H9 (cell line): ENCODE data around the gene APCDD1L. TPM values are rescaled to one million over a fixed set of nuclear protein-coding genes. Genes with fewer than 3 reads are reported as not detected.

ENCODE experiments used
- DNase-seq: peaks from one replicate; pipeline ENCODE4 v3.0.0-alpha.2; 2017
- H2AFZ ChIP-seq: one replicate; pipeline ENCODE4 v1.6.1; 2013; ENCODE audit warnings: mild to moderate bottlenecking, low read length, control low read depth, moderate library complexity
- H2AK5ac ChIP-seq: 2 replicates; pipeline ENCODE4 v1.6.1; 2013; ENCODE audit warnings: low read length, control low read depth, mixed read lengths; ENCODE audit not compliant: insufficient read length
- H2BK120ac ChIP-seq: one replicate; pipeline ENCODE4 v1.6.1; 2013; ENCODE audit warnings: low read depth, mild to moderate bottlenecking, low read length, control low read depth, inconsistent platforms; ENCODE audit not compliant: poor library complexity, severe bottlenecking
- H2BK12ac ChIP-seq: 2 replicates; pipeline ENCODE4 v1.6.1; 2013; ENCODE audit warnings: low read length, control low read depth, mixed read lengths, low read depth; ENCODE audit not compliant: insufficient read length
- H2BK15ac ChIP-seq: 2 replicates; pipeline ENCODE4 v1.6.1; 2013; ENCODE audit warnings: low read depth, low read length, control low read depth
- H2BK20ac ChIP-seq: one replicate; pipeline ENCODE4 v1.6.1; 2013; ENCODE audit warnings: low read depth, mild to moderate bottlenecking, low read length, control low read depth, inconsistent platforms; ENCODE audit not compliant: poor library complexity, severe bottlenecking
- H2BK5ac ChIP-seq: 2 replicates; pipeline ENCODE4 v1.6.1; 2013; ENCODE audit warnings: low read length, control low read depth, mixed read lengths; ENCODE audit not compliant: insufficient read length
- H3K14ac ChIP-seq: 2 replicates; pipeline ENCODE4 v1.6.1; 2013; ENCODE audit warnings: low read length, control low read depth; ENCODE audit not compliant: insufficient read depth
- H3K18ac ChIP-seq: 2 replicates; pipeline ENCODE4 v1.6.1; 2013; ENCODE audit warnings: low read depth, mild to moderate bottlenecking, mixed read lengths, low read length, control low read depth; ENCODE audit not compliant: insufficient read length
- H3K23ac ChIP-seq: 2 replicates; pipeline ENCODE4 v1.6.1; 2013; ENCODE audit warnings: low read length, control low read depth, mixed read lengths, low read depth; ENCODE audit not compliant: insufficient read length
- H3K23me2 ChIP-seq: 2 replicates; pipeline ENCODE4 v1.6.1; 2013; ENCODE audit warnings: low read depth, mild to moderate bottlenecking, mixed read lengths, low read length, control low read depth; ENCODE audit not compliant: insufficient read length, poor library complexity, severe bottlenecking
- H3K27ac ChIP-seq: 2 replicates; pipeline ENCODE4 v1.5.1; 2013; ENCODE audit warnings: low read length, control low read depth, mixed read lengths, low read depth; ENCODE audit not compliant: insufficient read length
- H3K27me3 ChIP-seq: 2 replicates; pipeline ENCODE4 v1.6.1; 2013; ENCODE audit warnings: low read length, control low read depth, inconsistent platforms; ENCODE audit not compliant: insufficient read depth
- H3K4ac ChIP-seq: 2 replicates; pipeline ENCODE4 v1.6.1; 2013; ENCODE audit warnings: low read depth, mild to moderate bottlenecking, control low read depth, inconsistent platforms, low read length, moderate library complexity
- H3K4me1 ChIP-seq: 2 replicates; pipeline ENCODE4 v1.6.1; 2013; ENCODE audit warnings: low read length, control low read depth, inconsistent platforms; ENCODE audit not compliant: insufficient read depth
- H3K4me2 ChIP-seq: 2 replicates; pipeline ENCODE4 v1.6.1; 2013; ENCODE audit warnings: low read length, control low read depth, mixed read lengths; ENCODE audit not compliant: insufficient read length, insufficient read depth
- H3K56ac ChIP-seq: 2 replicates; pipeline ENCODE4 v1.6.1; 2013; ENCODE audit warnings: low read depth, mild to moderate bottlenecking, mixed read lengths, low read length, control low read depth; ENCODE audit not compliant: insufficient read length
- H3K79me1 ChIP-seq: 2 replicates; pipeline ENCODE4 v1.6.1; 2013; ENCODE audit warnings: low read depth, mild to moderate bottlenecking, moderate library complexity, low read length, control low read depth, inconsistent platforms; ENCODE audit not compliant: insufficient read depth, poor library complexity, severe bottlenecking
- H3K79me2 ChIP-seq: 2 replicates; pipeline ENCODE4 v1.6.1; 2013; ENCODE audit warnings: low read length, control low read depth, inconsistent platforms; ENCODE audit not compliant: insufficient read depth
- H3K9ac ChIP-seq: 2 replicates; pipeline ENCODE4 v1.6.1; 2013; ENCODE audit warnings: low read length, control low read depth, mixed read lengths; ENCODE audit not compliant: insufficient read length; ENCODE audit errors: extremely low read depth
- H3K9me3 ChIP-seq: one replicate; pipeline ENCODE4 v1.6.1; 2013; ENCODE audit warnings: low read depth, low read length, inconsistent platforms; ENCODE audit not compliant: control insufficient read depth
- H3T11ph ChIP-seq: one replicate; pipeline ENCODE4 v1.6.1; 2013; ENCODE audit warnings: mild to moderate bottlenecking, low read length, control low read depth, inconsistent platforms
- H4K20me1 ChIP-seq: one replicate; pipeline ENCODE4 v1.6.1; 2013; ENCODE audit not compliant: control insufficient read depth, insufficient read length, insufficient read depth
- H4K5ac ChIP-seq: 2 replicates; pipeline ENCODE4 v1.6.1; 2013; ENCODE audit warnings: low read depth, mild to moderate bottlenecking, mixed read lengths, low read length, control low read depth; ENCODE audit not compliant: insufficient read length
- H4K8ac ChIP-seq: replicated peaks from 2 replicates; pipeline ENCODE4 v1.6.1; 2013; ENCODE audit warnings: low read length, control low read depth, mixed read lengths, low read depth; ENCODE audit not compliant: insufficient read length
- H4K91ac ChIP-seq: 2 replicates; pipeline ENCODE4 v1.6.1; 2013; ENCODE audit warnings: low read depth, mild to moderate bottlenecking, moderate library complexity, mixed read lengths, low read length, control low read depth; ENCODE audit not compliant: insufficient read length
- H3K27ac Mint-ChIP-seq, 3 experiments: 2 replicates in 2 of 3; 3 replicates in 1 of 3; pipeline ENCODE4 v1.8.0; 2020 to 2021; ENCODE audit warnings: mixed read lengths in 3 of 3, mild to moderate bottlenecking in 1 of 3, moderate library complexity in 1 of 3
- H3K27me3 Mint-ChIP-seq: 2 replicates; pipeline ENCODE4 v1.8.0; 2021; ENCODE audit warnings: low read depth, mild to moderate bottlenecking, moderate library complexity, mixed read lengths
- H3K36me3 Mint-ChIP-seq, 3 experiments: 2 replicates in 2 of 3; 3 replicates in 1 of 3; pipeline ENCODE4 v1.8.0; 2020 to 2021; ENCODE audit warnings: low read depth in 3 of 3, mixed read lengths in 3 of 3; ENCODE audit not compliant: insufficient read depth in 1 of 3
- H3K4me1 Mint-ChIP-seq, 2 experiments: 2 replicates each; pipeline ENCODE4 v1.8.0; 2020; ENCODE audit warnings: mixed read lengths in 2 of 2
- H3K4me3 Mint-ChIP-seq, 2 experiments: 2 replicates in 1 of 2; 3 replicates in 1 of 2; pipeline ENCODE4 v1.8.0; 2020 to 2021; ENCODE audit warnings: mild to moderate bottlenecking in 2 of 2, mixed read lengths in 2 of 2, moderate library complexity in 1 of 2
- H3K9me3 Mint-ChIP-seq, 2 experiments: 2 replicates in 1 of 2; 3 replicates in 1 of 2; pipeline ENCODE4 v1.8.0; 2020; ENCODE audit warnings: mild to moderate bottlenecking in 2 of 2, mixed read lengths in 2 of 2, moderate library complexity in 1 of 2
- CTCF ChIP-seq: fragments of 200-600 bp; sonication (generic); conservative IDR thresholded peaks from 3 replicates; pipeline ENCODE4 v1.8.0; 2021; ENCODE audit warnings: antibody characterized with exemption, mild to moderate bottlenecking
- WGBS: extraction: QIAGEN DNeasy Blood & Tissue Kit; methylation state at CpG from one replicate; pipeline ENCODE4 v1.1.7; 2013; ENCODE audit warnings: missing lambda C conversion rate, low lambda C conversion rate, mixed read lengths; ENCODE audit not compliant: insufficient read length; ENCODE audit errors: extremely low coverage; 5-methylcytosine and 5-hydroxymethylcytosine counted together
- total RNA-seq: library from RNA; stranded (reverse); gene quantifications from 2 replicates; pipeline ENCODE4 v1.2.1, GENCODE V29; 2021

Gene APCDD1L
- total RNA-seq, 1 experiment from 2014 or later: 0.68 TPM

GRCh38 chr20:58514321-58515232, 622 bp downstream of the APCDD1L start:
- Mint-ChIP-seq H3K36me3 (peaks cover 0 to 17% (median 0%) of the 10 kb centered on the region in 3 experiments; a peak in 4 of 7 replicates), H3K4me1 (peaks cover 20 to 25% of the 10 kb centered on the region in 2 experiments), H3K9me3 (peaks cover 0 to 13% of the 10 kb centered on the region in 2 experiments; a peak in 3 of 5 replicates), H3K27ac (no peak overlapping the region), H3K4me3 (peak overlapping the region; percentile 68 to 83), H3K27me3 (peaks cover 85% of the 10 kb centered on the region)
- Histone ChIP-seq H3K79me1 (no peaks in the 10 kb centered on the region), H3K27me3 (peaks cover 18% of the 10 kb centered on the region; the same call in 1 of the 2 replicates), H3K79me2 (no peaks in the 10 kb centered on the region), H2AFZ (no peak overlapping the region), H3K4me1 (no peaks in the 10 kb centered on the region), H3K4ac (no peak overlapping the region), H4K91ac (no peak overlapping the region), H3K23me2 (peaks cover 13% of the 10 kb centered on the region), H4K5ac (no peak overlapping the region), H2BK20ac (no peak overlapping the region), H3K4me2 (peak overlapping the region; percentile 83), H4K20me1 (no peaks in the 10 kb centered on the region), H3K9me3 (no peaks in the 10 kb centered on the region), H3T11ph (no peak overlapping the region), H3K27ac (no peak overlapping the region), H2BK12ac (no peak overlapping the region), H3K9ac (no peak overlapping the region), H3K14ac (no peak overlapping the region), H2BK15ac (no peak overlapping the region), H2BK5ac (no peak overlapping the region), H3K23ac (no peak overlapping the region), H2BK120ac (no peak overlapping the region), H3K56ac (no peak overlapping the region), H3K18ac (no peak overlapping the region), H2AK5ac (no peak overlapping the region), H4K8ac (no peak overlapping the region)
- DNase-seq: peak; percentile 68
- TF ChIP-seq CTCF: no peak
- WGBS: no CpG with 5 or more reads among the region's 74 CpGs
